GM18870 (cell line): ENCODE results near the gene LCAT.

Source experiments
- ATAC-seq: cut with Tn5 transposase; IDR thresholded peaks from one replicate; pipeline ENCODE4 v1.9.1; 2021; ENCODE audit warnings: moderate library complexity; ENCODE audit not compliant: unreplicated experiment

The LCAT gene

GRCh38 chr16:67914758-67915495 is 29.0 kb downstream of the LCAT start:
- ATAC-seq: no peak

- no peak for ATAC-seq
These were observed 33.8 kb downstream of the LCAT start for GRCh38 chr16:67910158-67910557.

DNA sequence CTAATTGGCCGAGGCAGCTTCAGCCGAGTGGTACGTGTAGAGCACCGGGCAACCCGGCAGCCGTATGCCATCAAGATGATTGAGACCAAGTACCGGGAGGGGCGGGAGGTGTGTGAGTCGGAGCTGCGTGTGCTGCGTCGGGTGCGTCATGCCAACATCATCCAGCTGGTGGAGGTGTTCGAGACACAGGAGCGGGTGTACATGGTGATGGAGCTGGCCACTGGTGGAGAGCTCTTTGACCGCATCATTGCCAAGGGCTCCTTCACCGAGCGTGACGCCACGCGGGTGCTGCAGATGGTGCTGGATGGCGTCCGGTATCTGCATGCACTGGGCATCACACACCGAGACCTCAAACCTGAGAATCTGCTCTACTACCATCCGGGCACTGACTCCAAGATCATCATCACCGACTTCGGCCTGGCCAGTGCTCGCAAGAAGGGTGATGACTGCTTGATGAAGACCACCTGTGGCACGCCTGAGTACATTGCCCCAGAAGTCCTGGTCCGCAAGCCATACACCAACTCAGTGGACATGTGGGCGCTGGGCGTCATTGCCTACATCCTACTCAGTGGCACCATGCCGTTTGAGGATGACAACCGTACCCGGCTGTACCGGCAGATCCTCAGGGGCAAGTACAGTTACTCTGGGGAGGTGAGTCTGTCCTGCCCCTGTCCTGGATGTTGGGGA is 34.7 kb downstream of the LCAT start:
- no peak for ATAC-seq

DNA sequence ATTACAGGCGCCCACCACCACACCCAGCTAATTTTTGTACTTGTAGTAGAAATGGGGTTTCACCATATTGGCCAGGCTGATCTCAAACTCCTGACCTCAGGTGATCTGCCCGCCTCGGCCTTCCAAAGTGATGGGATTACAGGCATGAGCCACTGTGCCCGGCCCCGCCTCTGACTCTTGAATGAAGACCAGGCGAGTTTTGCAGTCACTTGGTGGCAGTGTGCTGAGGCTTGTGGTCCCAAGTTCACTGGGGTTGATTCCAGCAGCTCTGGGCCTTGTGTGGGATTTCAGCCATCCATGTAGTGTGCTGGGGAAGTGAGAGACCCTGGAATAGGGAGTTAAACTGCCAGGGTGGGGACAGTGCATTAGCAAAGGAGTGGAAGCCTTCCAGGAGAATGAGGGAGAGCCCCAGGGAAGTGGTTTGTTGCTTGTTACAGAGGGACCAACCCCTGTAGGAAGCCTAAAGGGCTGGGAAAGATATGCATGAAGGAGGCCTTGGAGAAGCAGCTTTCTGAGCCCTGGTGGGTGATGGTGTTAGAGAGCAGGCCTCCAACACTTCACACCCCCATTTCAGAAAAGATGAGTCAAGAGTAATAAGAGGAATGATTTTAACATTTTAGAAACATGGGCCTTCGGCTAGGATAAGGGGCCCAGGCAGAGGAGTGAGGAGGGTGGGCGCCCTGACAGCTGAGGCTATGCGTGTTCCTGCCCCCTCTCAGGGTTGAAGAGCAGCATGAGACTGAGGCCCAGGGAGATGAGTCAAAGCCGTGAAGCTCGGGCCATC is 36.3 kb downstream of the LCAT start:
- no peak for ATAC-seq

GRCh38 chr16:67902831-67903230 is 41.1 kb downstream of the LCAT start:
- ATAC-seq: no peak

- no peak for ATAC-seq
These were observed 42.2 kb downstream of the LCAT start for GRCh38 chr16:67901734-67902133.

DNA sequence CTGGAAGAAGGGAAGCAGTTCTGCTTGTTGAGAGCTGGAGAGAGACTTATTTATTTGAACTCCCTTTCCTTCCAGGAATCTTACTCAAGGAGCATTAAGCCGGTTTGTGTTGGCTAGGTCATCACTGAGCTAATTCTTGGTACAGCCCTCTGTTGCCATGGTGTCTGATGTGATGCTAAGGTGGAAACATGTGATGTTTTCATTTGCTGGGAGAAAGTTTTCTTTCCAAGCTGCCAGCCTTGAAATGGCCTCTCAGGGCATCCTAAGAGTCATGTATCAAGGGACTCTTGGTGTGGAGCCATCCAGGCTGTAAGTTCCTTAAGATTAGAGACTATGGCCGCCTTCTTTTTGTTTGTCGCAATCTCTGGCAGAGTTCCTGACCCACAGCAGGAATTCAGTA is 46.7 kb downstream of the LCAT start:
- no peak for ATAC-seq

DNA sequence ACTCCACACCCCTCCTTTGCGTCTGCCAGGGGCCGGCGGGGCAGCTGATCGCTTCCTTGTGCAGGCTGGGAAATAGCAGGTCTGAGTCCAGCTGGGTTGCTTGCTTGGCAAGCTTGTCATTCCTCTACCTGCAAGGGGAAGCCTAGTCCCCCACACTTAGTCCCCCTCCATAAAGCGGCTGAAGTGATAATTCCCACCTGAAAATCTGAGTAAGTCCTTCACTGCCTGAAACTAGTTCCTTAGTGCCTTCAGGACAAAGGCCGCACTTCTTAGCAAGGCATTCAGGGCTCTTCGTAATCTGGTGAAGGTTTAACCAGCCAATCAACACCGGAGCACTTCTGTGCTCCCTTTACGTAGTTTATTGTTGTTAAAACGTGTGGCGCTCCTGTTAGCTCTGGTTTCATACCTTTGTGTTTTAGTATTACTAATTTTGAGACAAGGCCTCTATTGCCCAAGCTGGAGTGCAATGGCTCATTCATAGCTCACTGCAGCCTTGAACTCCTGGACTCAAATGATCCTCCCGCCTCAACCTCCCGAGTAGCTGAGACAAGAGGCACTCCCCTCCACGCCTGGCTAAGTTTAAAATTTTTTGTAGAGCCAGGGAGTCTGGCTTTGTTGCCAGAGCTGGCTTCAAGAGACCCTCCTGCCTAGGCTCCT is 50.0 kb downstream of the LCAT start:
- ATAC-seq: peak; percentile 7

GRCh38 chr16:67892899-67893742 is 50.8 kb downstream of the LCAT start, which contains the start of gene PSKH1:
Gene PSKH1 (plus strand): TSS chr16:67893254. CDS start chr16:67908750, 15,496 bp downstream.
- ATAC-seq: peak; percentile 63

GRCh38 chr16:67892375-67892774 is 51.5 kb downstream of the LCAT start:
- no peak for ATAC-seq
